HepG2 (cell line): ENCODE results near the gene PLCB1. TPM values are rescaled to one million over a fixed set of nuclear protein-coding genes. Genes with fewer than 3 reads are reported as not detected.

ENCODE experiments used
- ATAC-seq: fragments of 200-7000 bp; cut with Tn5 transposase; 3 replicates; pipeline ENCODE4 v1.9.1; 2020; ENCODE audit warnings: mild to moderate bottlenecking, moderate library complexity
- BruUV-seq: library from RNA; stranded (reverse); fragments of 400-500 nt; replicated peaks from 2 replicates; lab custom pipeline; 2021; lab: Mats Ljungman, UMichigan
- CTCF ChIA-PET: fragments of 300-600 bp; formaldehyde crosslinking; extraction: SDS; loops from one replicate; lab custom pipeline; 2021; ENCODE audit warnings: low total read pairs, inconsistent platforms, low intra/inter-chr PET ratio; lab: Yijun Ruan, JAX
- POLR2A ChIA-PET: fragments of 350-600 bp; sonication (Branson Sonifier 250); formaldehyde crosslinking; loops from one replicate; lab custom pipeline; 2020; ENCODE audit warnings: antibody characterized with exemption, inconsistent platforms; lab: Yijun Ruan, JAX
- DNase-seq: peaks from one replicate; pipeline ENCODE4 v3.0.0-alpha.2; 2015; ENCODE audit warnings: low spot score
- FAIRE-seq: peaks from 3 replicates; lab custom pipeline; 2011; peaks lifted over from hg19 to GRCh38; lab: Jason Lieb, UNC
- H2AFZ ChIP-seq: one replicate; pipeline ENCODE4 v1.6.1; 2011; ENCODE audit warnings: low read length, inconsistent platforms
- H3K27ac ChIP-seq: fragments of 300-600 bp; 3 replicates; pipeline ENCODE4 v1.8.0; 2011; ENCODE audit warnings: mixed run types, mild to moderate bottlenecking, mixed read lengths, low read length, inconsistent platforms; ENCODE audit not compliant: insufficient read depth; ENCODE audit errors: extremely low read length
- H3K27me3 ChIP-seq, 2 experiments: fragments of 200-600 bp in 1 of 2; 2 replicates in 1 of 2; 3 replicates in 1 of 2; pipeline versions ENCODE4 v1.6.0 to v1.8.0; 2011; ENCODE audit warnings: low read length in 2 of 2, mild to moderate bottlenecking in 2 of 2, moderate library complexity in 2 of 2, inconsistent platforms in 1 of 2; ENCODE audit not compliant: insufficient read depth in 2 of 2, control insufficient read depth in 1 of 2
- H3K36me3 ChIP-seq, 2 experiments: fragments of 200-600 bp in 1 of 2; replicated peaks in 1 of 2; 2 replicates in 1 of 2; 3 replicates in 1 of 2; pipeline versions ENCODE4 v1.5.1 to v1.8.0; 2011; ENCODE audit warnings: low read length in 2 of 2, inconsistent platforms in 1 of 2; ENCODE audit not compliant: insufficient read depth in 2 of 2, control insufficient read depth in 1 of 2
- H3K4me1 ChIP-seq: 2 replicates; pipeline ENCODE4 v1.5.1; 2012; ENCODE audit warnings: low read length, inconsistent platforms; ENCODE audit not compliant: insufficient read depth
- H3K4me2 ChIP-seq: 2 replicates; pipeline ENCODE4 v1.6.0; 2011; ENCODE audit warnings: low read depth, low read length, inconsistent platforms
- H3K4me3 ChIP-seq, 3 experiments: fragments of 200-600 bp in 1 of 3; sonication (generic), shearing (Covaris generic) in 1 of 3; replicated peaks in 1 of 3; 2 replicates each; pipeline ENCODE4 v1.5.1; 2011 to 2016; ENCODE audit warnings: low read length in 3 of 3, inconsistent platforms in 2 of 3, low read depth in 2 of 3, mild to moderate bottlenecking in 2 of 3, control low read depth in 1 of 3, mixed read lengths in 1 of 3; ENCODE audit not compliant: insufficient read depth in 1 of 3
- H3K79me2 ChIP-seq: one replicate; pipeline ENCODE4 v1.6.1; 2011; ENCODE audit warnings: low read length, inconsistent platforms; ENCODE audit not compliant: insufficient read depth
- H3K9ac ChIP-seq: 2 replicates; pipeline ENCODE4 v1.6.0; 2011; ENCODE audit warnings: mild to moderate bottlenecking, low read depth, low read length, inconsistent platforms; ENCODE audit not compliant: insufficient read depth
- H3K9me3 ChIP-seq: 2 replicates; pipeline ENCODE4 v1.5.1; 2012; ENCODE audit warnings: mild to moderate bottlenecking, low read length
- H4K20me1 ChIP-seq: 2 replicates; pipeline ENCODE4 v1.6.0; 2011; ENCODE audit warnings: inconsistent platforms, mild to moderate bottlenecking, low read length, moderate library complexity; ENCODE audit not compliant: insufficient read depth
- ARNT ChIP-seq: fragments of 450-650 bp; IDR thresholded peaks from 2 replicates; pipeline ENCODE4 v1.6.1; 2017
- KAT2B ChIP-seq: fragments of 150-350 bp; IDR thresholded peaks from 2 replicates; pipeline ENCODE4 v1.6.1; 2014; ENCODE audit warnings: low read depth, low read length, borderline replicate concordance
- RBFOX2 ChIP-seq: fragments of 200-400 bp; formaldehyde crosslinking; IDR thresholded peaks from 2 replicates; pipeline ENCODE4 v1.6.1; 2017; ENCODE audit warnings: low read depth, mild to moderate bottlenecking, low read length
- REXO4 ChIP-seq: sonication (generic); formaldehyde crosslinking; IDR thresholded peaks from 2 replicates; pipeline ENCODE4 v1.8.0; 2022; ENCODE audit warnings: missing genetic modification reagents, mild to moderate bottlenecking, borderline replicate concordance
- SAFB2 ChIP-seq: sonication (generic); formaldehyde crosslinking; IDR thresholded peaks from 2 replicates; pipeline ENCODE4 v1.5.1; 2020; ENCODE audit warnings: missing genetic modification reagents, low read depth, mild to moderate bottlenecking, borderline replicate concordance
- SPEN ChIP-seq: sonication (generic); formaldehyde crosslinking; IDR thresholded peaks from 2 replicates; pipeline ENCODE4 v1.5.1; 2020; ENCODE audit warnings: low read depth, mild to moderate bottlenecking, missing genetic modification reagents
- ZFP90 ChIP-seq: sonication (generic); formaldehyde crosslinking; IDR thresholded peaks from 2 replicates; pipeline ENCODE4 v1.8.0; 2022; ENCODE audit warnings: missing genetic modification reagents, mild to moderate bottlenecking, inconsistent platforms, borderline replicate concordance
- ZNF143 ChIP-seq: sonication (generic); formaldehyde crosslinking; IDR thresholded peaks from 2 replicates; pipeline ENCODE4 v1.4.0; 2020; ENCODE audit warnings: missing genetic modification reagents
- WGBS: methylation state at CpG from one replicate; pipeline ENCODE4 v1.1.6; 2017; ENCODE audit warnings: low lambda C conversion rate; 5-methylcytosine and 5-hydroxymethylcytosine counted together
- in situ Hi-C: cut with HindIII; loops from 2 replicates; pipeline ENCODE4 v1.10.0; 2017; ENCODE audit warnings: low pct_unique_long_range_greater_than_20kb; ENCODE audit not compliant: extremely low pct_ligation_motif_present
- intact Hi-C: fragments of 100-400 bp; cut with micrococcal nuclease; formaldehyde crosslinking; loops from one replicate; pipeline ENCODE4 v1.10.0; 2022; ENCODE audit not compliant: unreplicated experiment
- polyA plus RNA-seq, 8 experiments: library from polyadenylated mRNA; depleted of rRNA in 3 of 8; stranded (reverse) in 7 of 8; unstranded in 1 of 8; fragments of >200 nt; fragmentation: Illumina TruSeq in 4 of 8; extraction: Trizol in 4 of 8; gene quantifications; 2 replicates each; pipeline versions ENCODE4 v1.2.1 to v1.2.3, GENCODE V29; 2011 to 2016; ENCODE audit warnings: low read depth in 4 of 8, missing spikeins in 1 of 8, mixed read lengths in 1 of 8; ENCODE audit not compliant: insufficient read depth in 1 of 8
- total RNA-seq, 5 experiments: library from RNA; depleted of rRNA; stranded (reverse); fragments of >200 nt; fragmentation: Illumina TruSeq; extraction: Trizol; gene quantifications; 2 replicates each; pipeline ENCODE4 v1.2.3, GENCODE V29; 2016; ENCODE audit warnings: low read depth in 1 of 5
- TF ChIP-seq, protein P1 (sequence below), 2 experiments: sonication (generic) in 1 of 2; formaldehyde crosslinking in 1 of 2; IDR thresholded peaks; 2 replicates each; pipeline versions ENCODE4 v1.6.1 to v1.9.0; 2014 to 2022; ENCODE audit warnings: antibody characterized with exemption in 1 of 2, borderline replicate concordance in 1 of 2, inconsistent platforms in 1 of 2, low read depth in 1 of 2, missing genetic modification reagents in 1 of 2
- TF ChIP-seq, protein P2 (sequence below): sonication (generic); formaldehyde crosslinking; conservative IDR thresholded peaks from 2 replicates; pipeline ENCODE4 v1.4.0; 2020; ENCODE audit warnings: missing genetic modification reagents
- TF ChIP-seq, protein P3 (sequence below): sonication (generic); formaldehyde crosslinking; conservative IDR thresholded peaks from 2 replicates; pipeline ENCODE4 v1.5.0; 2020; ENCODE audit warnings: missing genetic modification reagents

PLCB1 gene
- total and polyA plus RNA-seq, 2 of the 13 experiments (the other 11 are each of a cell fraction or from before 2014, with no cell fraction given): 42.4 to 55.9 TPM

DNA sequence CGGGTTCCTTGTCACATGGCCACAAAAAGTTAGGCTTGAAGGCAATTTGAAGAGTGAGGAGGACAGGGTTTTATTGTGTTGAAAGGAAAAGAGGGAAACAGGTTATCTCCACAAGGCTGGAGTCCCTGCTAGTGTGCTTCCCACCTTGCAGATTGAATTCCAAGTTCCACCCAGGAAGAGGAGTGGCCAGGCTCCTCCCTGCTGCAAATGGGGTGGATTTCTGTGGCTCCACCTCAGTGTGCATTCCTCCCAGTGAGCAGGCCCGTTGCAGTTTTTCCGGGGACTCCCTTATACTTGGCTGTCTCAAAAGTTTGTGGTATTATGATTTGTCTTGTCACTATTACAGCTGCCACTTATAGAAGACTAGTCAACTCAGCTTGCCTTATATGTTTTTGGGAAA is 655.0 kb downstream of the PLCB1 start:
- Histone ChIP-seq H2AFZ (no peak overlapping the region), H3K4me2 (no peak overlapping the region), H3K4me1 (no peaks in the 10 kb centered on the region), H3K4me3 (no peak overlapping the region), H3K79me2 (no peaks in the 10 kb centered on the region), H3K9me3 (no peaks in the 10 kb centered on the region), H3K27me3 (no peaks in the 10 kb centered on the region), H3K36me3 (peaks cover 7 to 38% of the 10 kb centered on the region in 2 experiments), H3K27ac (no peak overlapping the region), H3K9ac (no peak overlapping the region), H4K20me1 (no peaks in the 10 kb centered on the region)
- 90% methylated on average over 3 of the region's 3 CpGs for WGBS
- FAIRE-seq: no peak
- BruUV-seq: no TSS peak
- ChIA-PET POLR2A (no interaction called here), CTCF (no interaction called here)
- intact Hi-C loops: no loop called here
- no peak for ATAC-seq
- in situ Hi-C loops: loop anchor here (10.0 kb wide), 1 partner anchor 578 kb away; no protein-coding TSS in a partner anchor
- TF ChIP-seq, protein P1, sequence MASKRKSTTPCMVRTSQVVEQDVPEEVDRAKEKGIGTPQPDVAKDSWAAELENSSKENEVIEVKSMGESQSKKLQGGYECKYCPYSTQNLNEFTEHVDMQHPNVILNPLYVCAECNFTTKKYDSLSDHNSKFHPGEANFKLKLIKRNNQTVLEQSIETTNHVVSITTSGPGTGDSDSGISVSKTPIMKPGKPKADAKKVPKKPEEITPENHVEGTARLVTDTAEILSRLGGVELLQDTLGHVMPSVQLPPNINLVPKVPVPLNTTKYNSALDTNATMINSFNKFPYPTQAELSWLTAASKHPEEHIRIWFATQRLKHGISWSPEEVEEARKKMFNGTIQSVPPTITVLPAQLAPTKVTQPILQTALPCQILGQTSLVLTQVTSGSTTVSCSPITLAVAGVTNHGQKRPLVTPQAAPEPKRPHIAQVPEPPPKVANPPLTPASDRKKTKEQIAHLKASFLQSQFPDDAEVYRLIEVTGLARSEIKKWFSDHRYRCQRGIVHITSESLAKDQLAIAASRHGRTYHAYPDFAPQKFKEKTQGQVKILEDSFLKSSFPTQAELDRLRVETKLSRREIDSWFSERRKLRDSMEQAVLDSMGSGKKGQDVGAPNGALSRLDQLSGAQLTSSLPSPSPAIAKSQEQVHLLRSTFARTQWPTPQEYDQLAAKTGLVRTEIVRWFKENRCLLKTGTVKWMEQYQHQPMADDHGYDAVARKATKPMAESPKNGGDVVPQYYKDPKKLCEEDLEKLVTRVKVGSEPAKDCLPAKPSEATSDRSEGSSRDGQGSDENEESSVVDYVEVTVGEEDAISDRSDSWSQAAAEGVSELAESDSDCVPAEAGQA (IDR thresholded peaks at IDR 0.05; ENCODE audit: low read depth): no peak
- TF ChIP-seq, protein P1 (CRISPR knock-in tag; IDR thresholded peaks at IDR 0.05; ENCODE audit: borderline replicate concordance): no peak
- TF ChIP-seq REXO4 (no peak), SPEN (CRISPR knock-in tag) (no peak), ARNT (no peak), ZFP90 (no peak), RBFOX2 (no peak), ZNF143 (CRISPR knock-in tag) (no peak), KAT2B (no peak), SAFB2 (CRISPR knock-in tag) (no peak)
- TF ChIP-seq, protein P2, sequence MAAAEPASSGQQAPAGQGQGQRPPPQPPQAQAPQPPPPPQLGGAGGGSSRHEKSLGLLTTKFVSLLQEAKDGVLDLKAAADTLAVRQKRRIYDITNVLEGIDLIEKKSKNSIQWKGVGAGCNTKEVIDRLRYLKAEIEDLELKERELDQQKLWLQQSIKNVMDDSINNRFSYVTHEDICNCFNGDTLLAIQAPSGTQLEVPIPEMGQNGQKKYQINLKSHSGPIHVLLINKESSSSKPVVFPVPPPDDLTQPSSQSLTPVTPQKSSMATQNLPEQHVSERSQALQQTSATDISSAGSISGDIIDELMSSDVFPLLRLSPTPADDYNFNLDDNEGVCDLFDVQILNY (CRISPR knock-in tag): no peak
- TF ChIP-seq, protein P3, sequence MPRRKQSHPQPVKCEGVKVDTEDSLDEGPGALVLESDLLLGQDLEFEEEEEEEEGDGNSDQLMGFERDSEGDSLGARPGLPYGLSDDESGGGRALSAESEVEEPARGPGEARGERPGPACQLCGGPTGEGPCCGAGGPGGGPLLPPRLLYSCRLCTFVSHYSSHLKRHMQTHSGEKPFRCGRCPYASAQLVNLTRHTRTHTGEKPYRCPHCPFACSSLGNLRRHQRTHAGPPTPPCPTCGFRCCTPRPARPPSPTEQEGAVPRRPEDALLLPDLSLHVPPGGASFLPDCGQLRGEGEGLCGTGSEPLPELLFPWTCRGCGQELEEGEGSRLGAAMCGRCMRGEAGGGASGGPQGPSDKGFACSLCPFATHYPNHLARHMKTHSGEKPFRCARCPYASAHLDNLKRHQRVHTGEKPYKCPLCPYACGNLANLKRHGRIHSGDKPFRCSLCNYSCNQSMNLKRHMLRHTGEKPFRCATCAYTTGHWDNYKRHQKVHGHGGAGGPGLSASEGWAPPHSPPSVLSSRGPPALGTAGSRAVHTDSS (CRISPR knock-in tag): no peak
- DNase-seq: no peak
